ENCODE measurements around the gene RBSN. TPM values are rescaled to one million over a fixed set of nuclear protein-coding genes. Genes with fewer than 3 reads are reported as not detected.
"Not testable (repeated sequence)": the region's sequence is repeated elsewhere in the genome, so short reads cannot be mapped to it uniquely, and the experiment has no call there.

The RBSN gene
- 10 to 100 TPM; 29.1 to 41.3 (median 38.0) TPM for total RNA-seq
- 10 to 100 TPM in 1 of 3 donors, 1 to 10 TPM in 2; 7.2 to 10.5 (median 7.2) TPM for polyA plus RNA-seq

DNA sequence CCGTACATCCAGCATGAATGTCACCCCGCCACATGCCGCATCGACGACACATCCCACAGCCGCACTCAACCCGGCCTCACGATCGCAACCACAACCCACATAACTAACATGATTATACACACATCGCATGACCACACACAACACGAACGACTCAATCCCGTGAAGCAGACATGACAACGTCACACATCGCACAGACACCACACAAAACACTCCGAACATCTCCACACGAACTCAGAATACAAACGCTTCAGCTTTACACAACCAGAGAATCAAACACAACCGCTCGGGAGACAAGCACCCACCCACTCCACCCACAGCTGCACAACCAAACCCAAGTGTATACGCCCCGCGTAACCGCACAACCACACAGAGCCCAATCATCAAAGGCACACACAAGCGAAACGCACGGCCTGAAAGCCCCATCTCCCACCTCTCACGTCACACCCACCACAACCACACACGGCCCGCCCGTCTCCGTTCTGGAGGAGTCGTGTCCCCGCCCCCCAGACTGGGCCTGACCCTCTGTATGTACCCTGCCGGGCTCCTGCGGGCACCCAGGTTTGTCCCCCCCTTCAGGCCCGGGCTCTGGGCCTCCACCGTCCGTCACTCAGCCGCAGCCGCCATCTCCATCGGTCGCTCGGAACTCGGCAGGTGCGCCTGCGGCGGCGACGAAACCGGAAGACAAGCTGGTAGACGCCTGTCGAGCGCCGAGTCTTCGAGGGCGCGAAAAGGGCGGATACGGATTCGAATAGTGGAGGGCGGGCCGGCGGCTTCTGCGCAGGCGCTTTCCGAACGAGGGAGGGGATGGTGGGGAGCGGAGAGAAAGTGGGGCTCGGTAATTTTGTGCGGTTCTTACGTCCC, at the start of gene RBSN:
Gene RBSN, minus strand, starts transcription at position 646 of the 861 bp plus-strand sequence. CDS start 3,028 bp downstream, outside the sequence.
- H3K36me3 ChIP-seq, result peaks cover 4 to 27% (median 23%) of the 10 kb centered on the region in 4 donors
- H3K4me1 ChIP-seq, result peaks cover 0 to 49% (median 30%) of the 10 kb centered on the region in 4 donors
- no peaks in the 10 kb centered on the region for H3K9me3 ChIP-seq
- peak; percentile 97 for DNase-seq
- intact Hi-C loops (cut with DNase I), result loop anchor here (1.0 to 10.0 kb wide), 3 partner anchors 150 to 444 kb away; partner anchors contain the start of genes CCDC174, EAF1 and METTL6
- peak within 1 kb of the TSS; percentile 72 to 84 (median 78) for H3K4me3 ChIP-seq
- H3K27me3 ChIP-seq, result no peaks in the 10 kb centered on the region
- 1% methylated on average over 72 of the region's 72 CpGs for WGBS, 2 donors
- H3K27ac ChIP-seq, result peak within 1 kb of the TSS; percentile 84 to 89 (median 86)
- TF ChIP-seq POLR2A (IDR thresholded peaks at IDR 0.05) (peak; percentile 87 to 89), POLR2AphosphoS5 (IDR thresholded peaks at IDR 0.05) (peak; percentile 92 to 97 (median 95)), EP300 (IDR thresholded peaks at IDR 0.05) (peak in 1 of 4 donors; percentile 19)
- TF ChIP-seq, protein P1, sequence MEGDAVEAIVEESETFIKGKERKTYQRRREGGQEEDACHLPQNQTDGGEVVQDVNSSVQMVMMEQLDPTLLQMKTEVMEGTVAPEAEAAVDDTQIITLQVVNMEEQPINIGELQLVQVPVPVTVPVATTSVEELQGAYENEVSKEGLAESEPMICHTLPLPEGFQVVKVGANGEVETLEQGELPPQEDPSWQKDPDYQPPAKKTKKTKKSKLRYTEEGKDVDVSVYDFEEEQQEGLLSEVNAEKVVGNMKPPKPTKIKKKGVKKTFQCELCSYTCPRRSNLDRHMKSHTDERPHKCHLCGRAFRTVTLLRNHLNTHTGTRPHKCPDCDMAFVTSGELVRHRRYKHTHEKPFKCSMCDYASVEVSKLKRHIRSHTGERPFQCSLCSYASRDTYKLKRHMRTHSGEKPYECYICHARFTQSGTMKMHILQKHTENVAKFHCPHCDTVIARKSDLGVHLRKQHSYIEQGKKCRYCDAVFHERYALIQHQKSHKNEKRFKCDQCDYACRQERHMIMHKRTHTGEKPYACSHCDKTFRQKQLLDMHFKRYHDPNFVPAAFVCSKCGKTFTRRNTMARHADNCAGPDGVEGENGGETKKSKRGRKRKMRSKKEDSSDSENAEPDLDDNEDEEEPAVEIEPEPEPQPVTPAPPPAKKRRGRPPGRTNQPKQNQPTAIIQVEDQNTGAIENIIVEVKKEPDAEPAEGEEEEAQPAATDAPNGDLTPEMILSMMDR (IDR thresholded peaks at IDR 0.05), result no peak

DNA sequence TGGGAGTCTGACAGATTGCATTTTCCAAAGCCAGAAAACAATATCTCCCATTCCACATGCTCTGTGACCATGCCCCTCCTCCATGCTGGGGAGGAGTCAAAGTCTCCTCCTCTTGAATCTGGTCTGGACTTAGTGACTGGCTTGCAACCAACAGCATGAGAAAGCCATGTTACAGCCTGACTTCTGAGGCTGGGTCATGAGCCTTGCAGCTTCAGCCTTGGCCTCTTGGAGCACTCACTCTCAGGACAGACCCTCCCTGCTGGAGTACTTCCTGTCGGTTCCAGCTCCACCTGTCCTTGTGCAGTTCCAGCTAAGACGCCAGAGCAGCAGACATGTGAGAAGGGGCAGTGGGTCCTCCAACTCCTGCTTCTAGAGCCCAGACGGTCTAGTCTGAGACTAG, 49.7 kb upstream of the RBSN start:
- H3K27me3 ChIP-seq, result no peaks in the 10 kb centered on the region
- H3K9me3 ChIP-seq, result no peaks in the 10 kb centered on the region
- DNase-seq, result no peak
- H3K4me1 ChIP-seq, result no peaks in the 10 kb centered on the region
- no peaks in the 10 kb centered on the region for H3K36me3 ChIP-seq
- H3K27ac ChIP-seq, result no peak overlapping the region
- TF ChIP-seq POLR2AphosphoS5 (IDR thresholded peaks at IDR 0.05), result no peak
- TF ChIP-seq, protein P1 (IDR thresholded peaks at IDR 0.05), result no peak
- TF ChIP-seq EP300 (IDR thresholded peaks at IDR 0.05), result no peak
- TF ChIP-seq POLR2A (IDR thresholded peaks at IDR 0.05), result no peak
- 60 to 65% methylated on average over 3 of the region's 3 CpGs for WGBS, 2 donors
- intact Hi-C loops (cut with DNase I), result no loop called here
- H3K4me3 ChIP-seq, result no peak overlapping the region

GRCh38 chr3:15136885-15137284, 37.9 kb upstream of the RBSN start:
- H3K27me3 ChIP-seq; DNase-seq; H3K36me3 ChIP-seq; intact Hi-C loops (cut with DNase I); H3K9me3 ChIP-seq; H3K27ac ChIP-seq; H3K4me1 ChIP-seq; H3K4me3 ChIP-seq: not testable (repeated sequence)
- 24 to 61% methylated on average over 4 of the region's 4 CpGs for WGBS, 2 donors

GRCh38 chr3:15134968-15135367, 36.0 kb upstream of the RBSN start:
- H3K4me1 ChIP-seq; H3K27ac ChIP-seq; intact Hi-C loops (cut with DNase I); H3K9me3 ChIP-seq; H3K36me3 ChIP-seq; H3K27me3 ChIP-seq; H3K4me3 ChIP-seq; DNase-seq: not testable (repeated sequence)
- 83 to 92% methylated on average over 2 of the region's 2 CpGs for WGBS, 2 donors

DNA sequence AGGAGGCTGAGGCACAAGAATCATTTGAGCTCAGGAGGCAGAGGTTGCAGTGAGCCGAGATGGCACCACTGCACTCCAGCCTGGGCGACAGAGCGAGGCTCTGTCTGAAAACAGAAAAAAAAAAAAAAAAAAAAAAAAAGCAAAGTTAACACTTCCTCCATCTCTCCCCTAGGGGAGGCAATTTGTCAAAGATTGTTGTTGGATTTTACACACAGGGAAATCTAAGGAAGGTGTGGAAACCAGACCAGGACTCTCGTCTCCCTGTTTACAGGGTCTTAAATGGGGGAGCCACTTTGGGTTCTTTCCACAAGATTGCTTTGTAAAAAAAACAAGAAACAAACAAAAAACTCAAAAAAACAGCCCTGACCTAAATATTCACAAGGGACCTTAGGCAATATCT, 29.5 kb upstream of the RBSN start:
- WGBS, 2 donors, result 10 to 43% methylated on average over 1 to 2 of the region's 4 CpGs

GRCh38 chr3:15126975-15127374, 28.0 kb upstream of the RBSN start:
- WGBS, 2 donors, result 79 to 84% methylated on average over 2 of the region's 2 CpGs
- H3K9me3 ChIP-seq; DNase-seq; H3K4me3 ChIP-seq; H3K36me3 ChIP-seq; H3K27ac ChIP-seq; H3K27me3 ChIP-seq; intact Hi-C loops (cut with DNase I); H3K4me1 ChIP-seq: not testable (repeated sequence)

More for the DNA sequence above, 29.5 kb upstream of the RBSN start:
- H3K4me3 ChIP-seq; H3K27ac ChIP-seq; DNase-seq; H3K9me3 ChIP-seq; H3K4me1 ChIP-seq; H3K27me3 ChIP-seq; intact Hi-C loops (cut with DNase I); H3K36me3 ChIP-seq: not testable (repeated sequence)

All from sigmoid colon (tissue), 7 donors.